Stimulated activated naive B cell treated with anti-CD40 and anti-IgM and Interleukin-4, amounts not matched to agents 10 μg/mL and 1 μg/mL and 100 μg/mL, for 72 hours (primary cell): ENCODE results near the gene OR10X1.
A peak's percentile ranks its signal among the peaks of the same experiment; 100 is the strongest.

Experiments
- ATAC-seq, 2 donors: fragments of 150-1000 bp; cut with Tn5 transposase; replicated peaks; 2 replicates each; pipeline ENCODE4 v1.10.0; 2021; ENCODE audit warnings: moderate library complexity in 1 of 2
- DNase-seq: peaks from one replicate; pipeline ENCODE4 v3.0.0; 2021
- H3K27ac Mint-ChIP-seq: one replicate; pipeline ENCODE4 v1.8.0; 2022; ENCODE audit warnings: mild to moderate bottlenecking, mixed read lengths
- H3K27me3 Mint-ChIP-seq, 2 donors: one replicate each; pipeline ENCODE4 v1.8.0; 2022; ENCODE audit warnings: mixed read lengths in 2 of 2
- H3K36me3 Mint-ChIP-seq, 2 donors: one replicate each; pipeline ENCODE4 v1.8.0; 2022; ENCODE audit warnings: mixed read lengths in 2 of 2, mild to moderate bottlenecking in 1 of 2
- H3K4me1 Mint-ChIP-seq, 2 donors: one replicate each; pipeline ENCODE4 v1.8.0; 2022; ENCODE audit warnings: mixed read lengths in 2 of 2, mild to moderate bottlenecking in 1 of 2
- H3K4me3 Mint-ChIP-seq, 2 donors: one replicate each; pipeline ENCODE4 v1.8.0; 2022; ENCODE audit warnings: mild to moderate bottlenecking in 2 of 2, mixed read lengths in 2 of 2, moderate library complexity in 1 of 2
- H3K9me3 Mint-ChIP-seq, 2 donors: one replicate each; pipeline ENCODE4 v1.8.0; 2022; ENCODE audit warnings: mixed read lengths in 2 of 2, mild to moderate bottlenecking in 1 of 2

Gene OR10X1

GRCh38 chr1:158579733-158580132 is at the start of gene OR10X1:
OR10X1 (minus strand) TSS chr1:158579899; CDS start chr1:158579899, 0 bp downstream.
- Mint-ChIP-seq H3K4me3 (no peak within 1 kb of the TSS), H3K4me1 (no peaks in the 10 kb centered on the region), H3K27ac (no peak within 1 kb of the TSS), H3K9me3 (no peaks in the 10 kb centered on the region), H3K36me3 (no peaks in the 10 kb centered on the region), H3K27me3 (peaks cover 4 to 18% of the 10 kb centered on the region in 2 donors)
- no peak for ATAC-seq
- no peak for DNase-seq

DNA sequence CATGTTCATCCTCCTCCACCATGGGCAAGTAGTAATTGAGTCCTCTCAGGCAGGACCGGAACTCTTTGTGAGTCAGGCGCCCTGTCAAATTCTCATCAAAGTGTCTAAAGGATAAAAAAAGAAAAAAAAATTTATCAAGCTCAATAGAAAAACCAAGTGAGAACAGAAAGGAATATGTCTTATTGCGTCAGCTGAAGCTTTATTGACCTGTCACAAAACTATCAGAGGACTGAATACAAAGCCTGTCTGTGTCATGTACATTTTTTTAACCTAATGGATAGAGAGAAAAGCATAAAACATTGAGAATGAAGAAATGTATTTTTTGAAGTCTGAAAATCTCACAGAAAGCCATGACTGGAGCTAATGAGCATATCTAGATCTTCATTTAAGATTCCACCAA is 34.1 kb upstream of the OR10X1 start:
- Mint-ChIP-seq H3K27ac (no peak overlapping the region), H3K9me3 (no peaks in the 10 kb centered on the region), H3K36me3 (no peaks in the 10 kb centered on the region), H3K27me3 (no peaks in the 10 kb centered on the region), H3K4me1 (peaks cover 0 to 2% of the 10 kb centered on the region in 2 donors), H3K4me3 (no peak overlapping the region)
- no peak for ATAC-seq
- DNase-seq, result no peak

- DNase-seq (no peak), ATAC-seq (no peak)
- no peaks in the 10 kb centered on the region for H3K9me3 Mint-ChIP-seq
- no peaks in the 10 kb centered on the region for H3K36me3 Mint-ChIP-seq
- no peak overlapping the region for H3K27ac Mint-ChIP-seq
- no peaks in the 10 kb centered on the region for H3K27me3 Mint-ChIP-seq
- peaks cover 0 to 2% of the 10 kb centered on the region in 2 donors for H3K4me1 Mint-ChIP-seq
- H3K4me3 Mint-ChIP-seq, result no peak overlapping the region
Observed at GRCh38 chr1:158611916-158612315, 32.2 kb upstream of the OR10X1 start.

DNA sequence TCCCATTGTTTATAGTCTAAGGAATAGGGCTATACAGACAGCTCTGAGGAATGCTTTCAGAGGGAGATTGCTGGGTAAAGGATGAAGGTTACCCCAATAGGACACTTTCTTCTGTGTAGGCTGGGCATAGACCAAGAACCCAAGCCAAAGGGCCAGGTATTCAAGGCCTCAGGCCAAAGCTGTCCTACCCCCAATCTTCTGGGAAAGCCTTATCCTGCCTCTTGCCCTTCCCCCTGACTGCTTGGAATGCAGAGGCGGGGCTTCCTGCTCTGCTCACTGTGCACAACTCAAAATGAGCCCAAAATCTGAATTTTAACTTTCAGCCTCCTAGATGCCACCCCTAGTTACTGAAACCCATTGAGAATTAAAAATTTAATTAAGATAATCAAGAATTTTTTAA is 27.6 kb upstream of the OR10X1 start:
- Mint-ChIP-seq H3K4me3 (no peak overlapping the region), H3K27ac (no peak overlapping the region), H3K9me3 (no peaks in the 10 kb centered on the region), H3K36me3 (no peaks in the 10 kb centered on the region), H3K27me3 (no peaks in the 10 kb centered on the region), H3K4me1 (peaks cover 0 to 2% of the 10 kb centered on the region in 2 donors)
- no peak for ATAC-seq
- no peak for DNase-seq

DNA sequence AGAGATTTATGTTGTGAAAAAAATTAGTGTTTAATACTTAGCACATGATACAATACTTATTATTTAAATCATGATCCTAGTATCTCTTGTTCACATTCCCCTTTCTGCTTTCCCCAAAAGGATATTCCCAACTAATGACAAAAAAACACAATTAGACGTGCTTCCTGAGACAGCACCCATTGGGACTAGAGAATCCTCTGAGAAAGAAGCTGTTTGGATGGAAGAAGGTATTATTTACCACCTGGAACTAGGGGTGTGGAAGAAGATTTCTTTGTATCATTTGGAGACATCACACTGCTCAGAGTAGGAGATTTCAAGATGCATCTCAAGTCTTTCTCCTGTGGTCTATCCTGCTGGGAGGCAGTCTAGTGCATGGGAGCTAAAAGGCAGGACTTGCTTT is 25.3 kb upstream of the OR10X1 start, which contains the start of gene OR10Z1:
OR10Z1 (plus strand) TSS at position 301 of the 400 bp plus-strand sequence. CDS start 1,171 bp downstream, outside the sequence.
- no peak for ATAC-seq
- peaks cover 0 to under 1% of the 10 kb centered on the region in 2 donors for H3K27me3 Mint-ChIP-seq
- no peaks in the 10 kb centered on the region for H3K4me1 Mint-ChIP-seq
- H3K9me3 Mint-ChIP-seq, result no peaks in the 10 kb centered on the region
- no peak within 1 kb of the TSS for H3K4me3 Mint-ChIP-seq
- DNase-seq, result no peak
- H3K36me3 Mint-ChIP-seq, result no peaks in the 10 kb centered on the region
- H3K27ac Mint-ChIP-seq, result no peak within 1 kb of the TSS

DNA sequence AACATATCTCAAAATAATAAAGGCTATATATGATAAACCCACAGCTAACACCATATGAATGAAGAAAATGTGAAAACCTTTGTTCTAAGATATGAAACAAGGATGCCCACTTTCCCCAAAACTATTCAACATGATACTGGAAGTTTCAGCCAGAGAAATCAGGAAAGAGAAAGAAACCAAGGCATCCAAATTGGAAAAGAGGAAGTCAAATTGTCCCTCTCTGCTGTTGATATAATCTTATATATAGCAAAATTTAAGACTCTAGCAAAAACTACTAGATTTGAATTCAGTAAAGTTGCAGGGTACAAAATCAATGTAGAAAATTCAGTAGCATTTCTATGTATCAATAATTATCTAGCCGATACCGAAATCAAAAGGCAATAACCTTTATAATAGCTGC is 21.0 kb upstream of the OR10X1 start:
- Mint-ChIP-seq H3K9me3 (peaks cover 14 to 18% of the 10 kb centered on the region in 2 donors), H3K4me3 (no peak overlapping the region), H3K27me3 (peaks cover 12% of the 10 kb centered on the region in 2 donors), H3K27ac (no peak overlapping the region), H3K36me3 (peaks cover 6 to 15% of the 10 kb centered on the region in 2 donors), H3K4me1 (no peaks in the 10 kb centered on the region)
- DNase-seq, result no peak
- ATAC-seq, result no peak

GRCh38 chr1:158586942-158587341 is 7.2 kb upstream of the OR10X1 start:
- Mint-ChIP-seq H3K36me3 (peaks cover 0 to 8% of the 10 kb centered on the region in 2 donors), H3K4me3 (no peak overlapping the region), H3K4me1 (no peaks in the 10 kb centered on the region), H3K27ac (no peak overlapping the region), H3K27me3 (peaks cover 5 to 15% of the 10 kb centered on the region in 2 donors), H3K9me3 (peaks cover 9 to 13% of the 10 kb centered on the region in 2 donors)
- ATAC-seq (no peak), DNase-seq (no peak)

DNA sequence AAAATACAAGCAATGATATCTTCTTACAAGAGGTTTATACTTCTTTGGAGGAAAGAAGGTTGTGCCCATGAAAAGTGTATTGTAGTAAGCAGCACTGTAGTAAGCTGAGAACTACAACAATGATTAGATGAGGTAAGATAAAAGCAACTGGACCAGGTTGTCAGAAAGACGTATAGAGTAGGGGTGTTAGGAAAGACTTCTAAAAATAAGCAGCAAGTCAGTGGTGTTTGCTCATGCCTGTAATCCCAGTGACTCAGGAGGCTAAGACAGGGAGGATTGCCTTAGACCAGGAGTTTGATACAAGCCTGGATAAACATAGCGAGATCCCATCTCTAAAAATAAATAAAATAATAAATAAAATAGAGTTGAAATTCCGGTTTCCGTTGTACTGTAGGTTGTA is 4.3 kb upstream of the OR10X1 start:
- Mint-ChIP-seq H3K27me3 (peaks cover 5 to 20% of the 10 kb centered on the region in 2 donors), H3K4me1 (no peaks in the 10 kb centered on the region), H3K36me3 (peaks cover 0 to 6% of the 10 kb centered on the region in 2 donors), H3K27ac (no peak overlapping the region), H3K9me3 (peaks cover 7 to 9% of the 10 kb centered on the region in 2 donors), H3K4me3 (no peak overlapping the region)
- ATAC-seq (no peak), DNase-seq (no peak)

GRCh38 chr1:158577561-158577960 is 2.1 kb downstream of the OR10X1 start:
- no peaks in the 10 kb centered on the region for H3K36me3 Mint-ChIP-seq
- H3K4me3 Mint-ChIP-seq, result no peak overlapping the region
- DNase-seq, result no peak
- no peaks in the 10 kb centered on the region for H3K9me3 Mint-ChIP-seq
- no peak overlapping the region for H3K27ac Mint-ChIP-seq
- H3K27me3 Mint-ChIP-seq, result peaks cover 4 to 5% of the 10 kb centered on the region in 2 donors
- no peaks in the 10 kb centered on the region for H3K4me1 Mint-ChIP-seq
- no peak for ATAC-seq

- H3K36me3 Mint-ChIP-seq, result no peaks in the 10 kb centered on the region
- no peak overlapping the region for H3K27ac Mint-ChIP-seq
- no peak for DNase-seq
- peaks cover 0 to 1% of the 10 kb centered on the region in 2 donors for H3K9me3 Mint-ChIP-seq
- H3K4me1 Mint-ChIP-seq, result no peaks in the 10 kb centered on the region
- H3K27me3 Mint-ChIP-seq, result peaks cover 0 to 4% of the 10 kb centered on the region in 2 donors
- H3K4me3 Mint-ChIP-seq, result no peak overlapping the region
- no peak for ATAC-seq
Observed at GRCh38 chr1:158572226-158572625, 7.5 kb downstream of the OR10X1 start.

GRCh38 chr1:158570480-158570879 is 9.2 kb downstream of the OR10X1 start, which contains the start of gene OR6P1:
OR6P1 (minus strand) TSS chr1:158570580; CDS start chr1:158563604, 6,976 bp downstream.
- Mint-ChIP-seq H3K27me3 (peaks cover 0 to 4% of the 10 kb centered on the region in 2 donors), H3K36me3 (no peaks in the 10 kb centered on the region), H3K4me3 (no peak within 1 kb of the TSS), H3K9me3 (peaks cover 0 to 1% of the 10 kb centered on the region in 2 donors), H3K27ac (no peak within 1 kb of the TSS), H3K4me1 (no peaks in the 10 kb centered on the region)
- DNase-seq (no peak), ATAC-seq (no peak)

DNA sequence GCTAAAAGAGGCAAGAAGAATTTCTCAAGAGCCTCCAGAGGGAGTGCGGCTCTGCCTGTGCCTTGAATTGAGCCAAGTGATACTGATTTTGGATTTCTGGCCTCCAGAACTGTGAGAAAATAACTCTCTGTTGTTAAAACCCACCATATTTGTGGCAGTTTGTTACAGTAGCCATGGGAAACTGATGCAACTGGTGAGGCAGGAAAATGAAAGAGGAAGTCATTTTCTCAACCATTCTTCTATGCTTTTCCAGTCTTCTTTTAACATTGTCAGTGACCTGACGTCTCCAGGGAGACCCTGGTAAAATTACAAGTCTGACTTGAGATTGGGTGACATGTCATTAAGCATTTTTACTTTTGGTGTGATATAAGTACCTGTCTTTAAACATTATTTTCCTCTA is 15.1 kb downstream of the OR10X1 start:
- Mint-ChIP-seq H3K9me3 (peaks cover 6 to 9% of the 10 kb centered on the region in 2 donors), H3K27ac (no peak overlapping the region), H3K27me3 (no peaks in the 10 kb centered on the region), H3K4me3 (no peak overlapping the region), H3K36me3 (no peaks in the 10 kb centered on the region), H3K4me1 (peaks cover 9 to 16% of the 10 kb centered on the region in 2 donors)
- ATAC-seq (peak; percentile 34 to 69), DNase-seq (no peak)

DNA sequence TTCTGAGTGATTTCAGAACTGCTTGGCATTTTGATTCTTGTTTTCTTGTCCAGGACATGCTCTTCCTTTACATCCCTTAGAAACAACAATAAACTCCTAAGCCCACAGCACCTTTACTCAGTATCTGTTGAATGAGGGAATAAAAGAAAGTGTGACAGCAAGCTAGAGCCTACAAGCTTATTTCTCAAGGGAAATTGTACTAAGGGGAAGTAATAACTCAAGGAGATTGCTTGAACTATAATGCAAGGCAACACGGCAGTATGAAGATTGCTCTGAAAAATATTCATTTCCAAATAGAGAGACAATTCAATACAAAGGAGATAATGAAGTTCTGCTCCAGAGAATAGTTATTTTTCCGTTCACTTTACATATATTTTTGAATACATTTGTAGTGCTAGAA is 15.8 kb downstream of the OR10X1 start:
- ATAC-seq (peak in 1 of 2 donors; percentile 43), DNase-seq (no peak)
- peaks cover 9 to 16% of the 10 kb centered on the region in 2 donors for H3K4me1 Mint-ChIP-seq
- no peak overlapping the region for H3K4me3 Mint-ChIP-seq
- H3K27me3 Mint-ChIP-seq, result no peaks in the 10 kb centered on the region
- peak overlapping the region; percentile 14 for H3K27ac Mint-ChIP-seq
- H3K9me3 Mint-ChIP-seq, result peaks cover 6 to 9% of the 10 kb centered on the region in 2 donors
- H3K36me3 Mint-ChIP-seq, result no peaks in the 10 kb centered on the region

DNA sequence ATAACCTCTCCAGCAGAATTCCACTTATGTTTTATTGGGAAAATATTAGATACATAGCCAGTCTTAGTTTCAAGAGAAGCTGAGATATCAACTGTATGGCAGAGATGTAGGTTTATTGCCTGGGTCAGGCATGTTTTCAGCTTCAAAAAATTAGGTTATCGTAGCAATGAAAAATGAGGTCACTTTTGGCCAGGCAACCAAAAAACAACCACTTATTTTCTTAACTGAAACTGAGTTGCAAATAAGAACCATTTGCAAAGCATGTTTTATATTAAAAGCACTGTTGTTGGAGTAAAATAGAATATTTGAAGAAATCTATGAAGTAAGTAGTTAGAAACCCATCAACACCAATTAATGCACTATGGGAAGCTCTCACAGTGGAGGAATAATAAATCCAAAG is 20.0 kb downstream of the OR10X1 start:
- DNase-seq (no peak), ATAC-seq (no peak)
- peaks cover 9 to 16% of the 10 kb centered on the region in 2 donors for H3K4me1 Mint-ChIP-seq
- no peak overlapping the region for H3K4me3 Mint-ChIP-seq
- peaks cover 0 to 4% of the 10 kb centered on the region in 2 donors for H3K27me3 Mint-ChIP-seq
- H3K36me3 Mint-ChIP-seq, result no peaks in the 10 kb centered on the region
- no peak overlapping the region for H3K27ac Mint-ChIP-seq
- peaks cover 6 to 7% of the 10 kb centered on the region in 2 donors for H3K9me3 Mint-ChIP-seq

- no peak for ATAC-seq
- peaks cover 17 to 19% of the 10 kb centered on the region in 2 donors for H3K27me3 Mint-ChIP-seq
- no peaks in the 10 kb centered on the region for H3K9me3 Mint-ChIP-seq
- no peak within 1 kb of the TSS for H3K27ac Mint-ChIP-seq
- no peak for DNase-seq
- no peaks in the 10 kb centered on the region for H3K36me3 Mint-ChIP-seq
- no peak within 1 kb of the TSS for H3K4me3 Mint-ChIP-seq
- no peaks in the 10 kb centered on the region for H3K4me1 Mint-ChIP-seq
Observed at GRCh38 chr1:158554352-158554751, 25.3 kb downstream of the OR10X1 start, which contains the start of gene OR6Y1. OR6Y1 (minus strand) TSS chr1:158554405; CDS start chr1:158548105, 6,300 bp downstream.
